MM.1S (cell line): ENCODE measurements around the gene ADRM1.

Experiments used
- DNase-seq: peaks from one replicate; pipeline ENCODE4 v3.0.0-alpha.2; 2015
- H2AFZ ChIP-seq: fragments of 300-600 bp; sonication (generic); 2 replicates; pipeline ENCODE4 v1.6.0; 2016; ENCODE audit warnings: antibody characterized with exemption, low read length
- H3F3A ChIP-seq: fragments of 300-600 bp; sonication (generic); 2 replicates; pipeline ENCODE4 v1.6.1; 2016; ENCODE audit warnings: mild to moderate bottlenecking, antibody characterized with exemption, low read length, moderate library complexity, mixed read lengths; ENCODE audit not compliant: insufficient read depth
- H3K27ac ChIP-seq: fragments of 300-600 bp; sonication (generic); 2 replicates; pipeline ENCODE4 v1.5.1; 2016; ENCODE audit warnings: mild to moderate bottlenecking, low read length
- H3K27me3 ChIP-seq: fragments of 300-600 bp; sonication (generic); replicated peaks from 2 replicates; pipeline ENCODE4 v1.6.0; 2016; ENCODE audit warnings: low read length; ENCODE audit not compliant: insufficient read depth
- H3K36me3 ChIP-seq: fragments of 300-600 bp; sonication (generic); replicated peaks from 2 replicates; pipeline ENCODE4 v1.6.1; 2016; ENCODE audit warnings: mild to moderate bottlenecking, low read length, mixed read lengths; ENCODE audit not compliant: insufficient read depth
- H3K4me1 ChIP-seq: fragments of 300-600 bp; sonication (generic); 2 replicates; pipeline ENCODE4 v1.6.1; 2016; ENCODE audit warnings: low read length, mixed read lengths
- H3K4me2 ChIP-seq: fragments of 300-600 bp; sonication (generic); 2 replicates; pipeline ENCODE4 v1.6.0; 2016; ENCODE audit warnings: low read depth, low read length
- H3K4me3 ChIP-seq: fragments of 300-600 bp; sonication (generic); 2 replicates; pipeline ENCODE4 v1.5.1; 2016; ENCODE audit warnings: low read length, mixed read lengths
- H3K79me2 ChIP-seq: fragments of 300-600 bp; sonication (generic); 2 replicates; pipeline ENCODE4 v1.6.1; 2016; ENCODE audit warnings: mixed run types, low read length, mixed read lengths
- H3K9ac ChIP-seq: fragments of 300-600 bp; sonication (generic); 2 replicates; pipeline ENCODE4 v1.6.1; 2016; ENCODE audit warnings: low read length, mixed read lengths
- H3K9me2 ChIP-seq: fragments of 300-600 bp; sonication (generic); replicated peaks from 2 replicates; pipeline ENCODE4 v1.6.1; 2016; ENCODE audit warnings: mild to moderate bottlenecking, low read length, mixed read lengths; ENCODE audit not compliant: insufficient read depth
- H3K9me3 ChIP-seq: fragments of 300-600 bp; sonication (generic); replicated peaks from 2 replicates; pipeline ENCODE4 v1.6.1; 2016; ENCODE audit warnings: mild to moderate bottlenecking, low read length, mixed read lengths; ENCODE audit not compliant: insufficient read depth
- H4K20me1 ChIP-seq: fragments of 300-600 bp; sonication (generic); 2 replicates; pipeline ENCODE4 v1.6.1; 2016; ENCODE audit warnings: mild to moderate bottlenecking, low read length, moderate library complexity, mixed read lengths; ENCODE audit not compliant: insufficient read depth
- CTCF ChIP-seq: fragments of 300-600 bp; sonication (generic); IDR thresholded peaks from 2 replicates; pipeline ENCODE4 v1.5.1; 2016; ENCODE audit warnings: antibody characterized with exemption, low read length, mixed read lengths
- EZH2 ChIP-seq: fragments of 300-600 bp; sonication (generic); optimal IDR thresholded peaks from 2 replicates; pipeline ENCODE3; 2017; ENCODE audit warnings: low read depth, mild to moderate bottlenecking, antibody characterized with exemption, low read length, mixed read lengths
- EZH2phosphoT487 ChIP-seq: fragments of 300-600 bp; sonication (generic); IDR thresholded peaks from 2 replicates; pipeline ENCODE4 v1.6.1; 2018; ENCODE audit warnings: antibody characterized with exemption, low read length

The ADRM1 gene

GRCh38 chr20:62309947-62310756, 7.4 kb downstream of the ADRM1 start:
- Histone ChIP-seq H3K79me2 (peaks cover 28% of the 10 kb centered on the region), H2AFZ (no peak overlapping the region), H3K27ac (no peak overlapping the region), H3K4me1 (peaks cover 2% of the 10 kb centered on the region; the same call in 1 of the 2 replicates), H3F3A (peaks cover 8% of the 10 kb centered on the region; the same call in 1 of the 2 replicates), H3K9me2 (no peaks in the 10 kb centered on the region), H3K9ac (no peak overlapping the region), H3K36me3 (peaks cover 14% of the 10 kb centered on the region), H3K27me3 (no peaks in the 10 kb centered on the region), H3K4me2 (no peak overlapping the region), H3K9me3 (no peaks in the 10 kb centered on the region), H3K4me3 (no peak overlapping the region), H4K20me1 (peaks cover 12% of the 10 kb centered on the region)
- DNase-seq = no peak
- no peak for TF ChIP-seq EZH2phosphoT487
- TF ChIP-seq CTCF = no peak
- no peak for TF ChIP-seq EZH2

- no peak for DNase-seq
- TF ChIP-seq EZH2 (no peak), CTCF (no peak)
- Histone ChIP-seq H3K27ac (no peak overlapping the region), H3K4me1 (no peaks in the 10 kb centered on the region), H3K4me3 (no peak overlapping the region), H3K27me3 (no peaks in the 10 kb centered on the region), H4K20me1 (peaks cover 6% of the 10 kb centered on the region; the same call in 1 of the 2 replicates), H3K9ac (no peak overlapping the region), H3K9me3 (no peaks in the 10 kb centered on the region), H2AFZ (no peak overlapping the region), H3K79me2 (peaks cover 22% of the 10 kb centered on the region), H3K4me2 (no peak overlapping the region), H3K36me3 (peaks cover 8% of the 10 kb centered on the region), H3K9me2 (no peaks in the 10 kb centered on the region), H3F3A (peaks cover 5% of the 10 kb centered on the region; the same call in 1 of the 2 replicates)
Observed at GRCh38 chr20:62310757-62311121, 7.9 kb downstream of the ADRM1 start.

- DNase-seq = no peak
- H3K27ac ChIP-seq = no peak overlapping the region
- peaks cover 18% of the 10 kb centered on the region for H3K79me2 ChIP-seq
- H2AFZ ChIP-seq = no peak overlapping the region
- peaks cover 4% of the 10 kb centered on the region; the same call in 1 of the 2 replicates for H3K36me3 ChIP-seq
- no peak overlapping the region for H3K9ac ChIP-seq
- no peak overlapping the region for H3K4me3 ChIP-seq
- 0 out of 2 replicates have a peak, but pooled peaks cover 2% of the 10 kb centered on the region for H4K20me1 ChIP-seq
- H3K9me3 ChIP-seq = no peaks in the 10 kb centered on the region
- no peaks in the 10 kb centered on the region for H3K27me3 ChIP-seq
- H3F3A ChIP-seq = peaks cover 3% of the 10 kb centered on the region; the same call in 1 of the 2 replicates
- no peaks in the 10 kb centered on the region for H3K9me2 ChIP-seq
- no peaks in the 10 kb centered on the region for H3K4me1 ChIP-seq
- H3K4me2 ChIP-seq = no peak overlapping the region
- TF ChIP-seq CTCF (no peak), EZH2 (no peak), EZH2phosphoT487 (no peak)
Observed at GRCh38 chr20:62311150-62311549, 8.4 kb downstream of the ADRM1 start.
